ENCODE measurements around the gene ATXN7L1. TPM values are rescaled to one million over a fixed set of nuclear protein-coding genes. Genes with fewer than 3 reads are reported as not detected.

Gene ATXN7L1
- total and polyA plus RNA-seq, 5 donors from 2014 or later = 25.8 to 78.9 (median 26.8) TPM

GRCh38 chr7:105675934-105676371 lies 200.4 kb downstream of the ATXN7L1 start:
- H3K27me3 Mint-ChIP-seq = no peaks in the 10 kb centered on the region
- peak; percentile 61 to 69 for ATAC-seq (ENCODE audit: low read depth in 2 of 2)
- no peaks in the 10 kb centered on the region for H3K9me3 Mint-ChIP-seq
- H3K27me3 ChIP-seq (ENCODE audit: control insufficient read depth, insufficient read depth, low read length) = no peaks in the 10 kb centered on the region
- peak overlapping the region; percentile 20 to 99 (median 96) for H3K27ac Mint-ChIP-seq
- peaks cover 75% of the 10 kb centered on the region for H3K4me1 ChIP-seq (ENCODE audit: control insufficient read depth, insufficient read depth, low read length, poor library complexity, severe bottlenecking)
- peak overlapping the region; percentile 1 for H3K4me3 ChIP-seq (ENCODE audit: low read depth, low read length)
- peak overlapping the region; percentile 85 for H3K27ac ChIP-seq (ENCODE audit: insufficient read depth, low read length, poor library complexity, severe bottlenecking)
- no peaks in the 10 kb centered on the region for H3K36me3 ChIP-seq (ENCODE audit: control insufficient read depth, insufficient read depth, low read length)
- H3K4me3 Mint-ChIP-seq = peak overlapping the region; percentile 58 to 76 (median 68)
- peaks cover 3% of the 10 kb centered on the region for H3K36me3 Mint-ChIP-seq
- peak; percentile 25 to 71 (median 53) for DNase-seq
- peaks cover 49 to 90% (median 71%) of the 10 kb centered on the region in 4 donors for H3K4me1 Mint-ChIP-seq
- no peaks in the 10 kb centered on the region for H3K9me3 ChIP-seq (ENCODE audit: control insufficient read depth in 2 of 2, low read length in 2 of 2)

DNA sequence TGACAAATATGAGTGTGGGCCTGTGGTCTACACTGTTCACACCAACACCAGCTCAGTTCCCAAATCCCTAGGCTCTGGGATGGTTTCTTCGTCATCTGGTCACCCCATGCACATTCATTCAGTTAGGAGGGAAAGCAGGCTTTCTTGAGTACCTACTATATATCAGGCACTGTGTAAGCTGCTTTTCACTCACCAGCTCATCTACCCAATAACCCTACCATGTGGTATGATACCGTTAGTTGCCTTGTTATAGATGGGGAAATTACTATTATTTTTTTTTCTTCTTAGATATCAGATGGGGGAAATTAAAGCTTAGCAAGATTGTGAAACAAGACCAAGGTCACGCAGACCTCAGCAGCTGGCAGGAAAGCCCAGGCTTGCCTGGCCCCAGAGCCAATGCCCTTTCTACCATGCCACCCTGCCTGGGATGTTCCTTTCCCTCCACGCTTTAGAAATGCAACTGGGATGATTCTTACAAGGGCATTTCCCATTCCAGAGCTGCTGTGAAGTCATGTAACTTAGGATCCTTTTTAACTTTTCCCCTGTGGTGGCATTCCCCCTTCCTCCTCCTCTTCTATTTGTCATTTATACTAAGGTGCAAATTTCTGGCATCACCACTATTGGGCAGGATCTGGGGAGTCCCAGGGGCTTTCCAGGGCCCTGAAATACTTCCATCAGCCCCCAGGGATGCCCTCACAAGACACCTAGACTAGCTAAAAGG lies 202.0 kb downstream of the ATXN7L1 start:
- Mint-ChIP-seq H3K9me3 (no peaks in the 10 kb centered on the region), H3K36me3 (peaks cover 11% of the 10 kb centered on the region), H3K4me3 (peak overlapping the region; percentile 46 to 88 (median 68)), H3K4me1 (peaks cover 46 to 78% (median 69%) of the 10 kb centered on the region in 4 donors), H3K27ac (peak overlapping the region; percentile 93 to 99 (median 96)), H3K27me3 (no peaks in the 10 kb centered on the region)
- Histone ChIP-seq H3K27ac (ENCODE audit: insufficient read depth, low read length, poor library complexity, severe bottlenecking) (peak overlapping the region; percentile 85), H3K27me3 (ENCODE audit: control insufficient read depth, insufficient read depth, low read length) (no peaks in the 10 kb centered on the region), H3K9me3 (ENCODE audit: control insufficient read depth in 2 of 2, low read length in 2 of 2) (no peaks in the 10 kb centered on the region), H3K4me3 (ENCODE audit: low read depth, low read length) (peak overlapping the region; percentile 21), H3K36me3 (ENCODE audit: control insufficient read depth, insufficient read depth, low read length) (peaks cover 2% of the 10 kb centered on the region), H3K4me1 (ENCODE audit: control insufficient read depth, insufficient read depth, low read length, poor library complexity, severe bottlenecking) (peaks cover 66% of the 10 kb centered on the region)
- ATAC-seq (ENCODE audit: low read depth in 2 of 2) (no peak), DNase-seq (no peak)

DNA sequence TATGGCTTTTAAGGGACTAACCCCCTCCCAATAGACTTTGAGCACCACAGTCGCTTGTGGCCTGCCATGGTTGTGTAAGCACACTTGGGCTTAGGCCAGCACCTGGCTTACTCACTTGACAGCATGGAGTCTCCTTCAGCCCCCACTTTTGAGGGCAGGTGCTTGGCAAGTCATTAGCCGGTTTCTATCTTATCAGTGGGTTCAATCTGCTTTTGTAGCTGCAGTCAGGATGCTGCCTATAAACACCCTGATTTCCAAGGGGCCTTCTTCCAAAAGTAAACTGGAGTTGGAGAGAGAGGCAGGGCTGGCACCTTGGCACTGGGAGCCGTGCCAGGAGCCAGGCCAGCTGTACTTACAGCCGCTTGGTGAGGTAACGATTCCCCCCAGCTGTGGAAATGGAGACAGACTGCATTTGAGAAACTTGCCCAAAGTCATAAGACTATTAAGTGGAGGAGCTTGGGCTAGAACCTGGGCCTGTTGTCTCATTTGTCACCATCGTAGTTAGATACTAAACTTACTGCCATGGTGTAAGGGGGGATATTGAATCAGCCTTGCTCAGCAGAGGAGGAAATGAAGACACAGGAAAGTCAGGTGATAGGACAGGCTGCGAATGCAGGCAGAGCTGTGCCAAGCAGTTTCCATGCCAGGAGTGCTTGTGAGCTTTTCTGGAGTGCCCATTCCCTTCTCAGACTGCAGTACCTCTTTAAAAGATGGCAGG lies 202.9 kb downstream of the ATXN7L1 start:
- DNase-seq (peak in 1 of 3 donors; percentile 23), ATAC-seq (ENCODE audit: low read depth in 2 of 2) (no peak)
- H3K4me3 Mint-ChIP-seq = peak overlapping the region in 3 of 4 donors; percentile 46 to 76 (median 55)

DNA sequence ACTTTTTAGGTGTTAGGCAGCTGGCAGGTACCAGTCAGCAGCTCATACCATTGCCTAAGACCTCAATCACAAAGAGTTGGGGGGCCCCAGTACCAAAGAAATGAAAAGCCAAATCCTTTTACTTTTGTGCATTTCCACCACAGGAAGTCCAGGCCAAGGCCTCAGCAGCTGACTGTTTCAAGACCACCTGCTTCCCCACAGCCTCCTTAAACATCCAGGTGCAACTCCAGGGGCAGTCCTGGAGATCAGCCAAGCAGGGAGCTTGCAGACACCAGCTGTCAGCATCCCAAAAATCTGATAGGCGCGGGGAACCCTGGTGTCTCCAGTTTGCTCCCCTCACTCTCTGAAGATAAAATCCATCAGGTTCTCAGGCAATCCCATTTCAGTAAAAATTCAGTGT lies 203.6 kb downstream of the ATXN7L1 start:
- DNase-seq (no peak), ATAC-seq (ENCODE audit: low read depth in 2 of 2) (no peak)
- H3K9me3 ChIP-seq (ENCODE audit: control insufficient read depth in 2 of 2, low read length in 2 of 2) = no peaks in the 10 kb centered on the region
- H3K4me3 ChIP-seq (ENCODE audit: low read depth, low read length) = no peak overlapping the region
- H3K36me3 ChIP-seq (ENCODE audit: control insufficient read depth, insufficient read depth, low read length) = peaks cover 2% of the 10 kb centered on the region
- no peaks in the 10 kb centered on the region for H3K27me3 ChIP-seq (ENCODE audit: control insufficient read depth, insufficient read depth, low read length)
- peaks cover 50% of the 10 kb centered on the region for H3K4me1 ChIP-seq (ENCODE audit: control insufficient read depth, insufficient read depth, low read length, poor library complexity, severe bottlenecking)
- Mint-ChIP-seq H3K27me3 (no peaks in the 10 kb centered on the region), H3K27ac (peak overlapping the region; percentile 29 to 99 (median 96)), H3K4me1 (peaks cover 30 to 70% (median 55%) of the 10 kb centered on the region in 4 donors), H3K4me3 (no peak overlapping the region), H3K36me3 (peaks cover 13% of the 10 kb centered on the region), H3K9me3 (no peaks in the 10 kb centered on the region)
- no peak overlapping the region for H3K27ac ChIP-seq (ENCODE audit: insufficient read depth, low read length, poor library complexity, severe bottlenecking)

More for the DNA sequence above, 202.9 kb downstream of the ATXN7L1 start:
- Histone ChIP-seq H3K4me1 (ENCODE audit: control insufficient read depth, insufficient read depth, low read length, poor library complexity, severe bottlenecking) (peaks cover 58% of the 10 kb centered on the region), H3K36me3 (ENCODE audit: control insufficient read depth, insufficient read depth, low read length) (peaks cover 2% of the 10 kb centered on the region), H3K9me3 (ENCODE audit: control insufficient read depth in 2 of 2, low read length in 2 of 2) (no peaks in the 10 kb centered on the region), H3K27ac (ENCODE audit: insufficient read depth, low read length, poor library complexity, severe bottlenecking) (peak overlapping the region; percentile 85), H3K4me3 (ENCODE audit: low read depth, low read length) (peak overlapping the region; percentile 26), H3K27me3 (ENCODE audit: control insufficient read depth, insufficient read depth, low read length) (no peaks in the 10 kb centered on the region)
- H3K27ac Mint-ChIP-seq = peak overlapping the region; percentile 86 to 99 (median 96)
- peaks cover 38 to 73% (median 63%) of the 10 kb centered on the region in 4 donors for H3K4me1 Mint-ChIP-seq
- no peaks in the 10 kb centered on the region for H3K9me3 Mint-ChIP-seq
- H3K27me3 Mint-ChIP-seq = no peaks in the 10 kb centered on the region
- peaks cover 13% of the 10 kb centered on the region for H3K36me3 Mint-ChIP-seq

GRCh38 chr7:105666324-105666723 lies 210.1 kb downstream of the ATXN7L1 start:
- H3K27me3 Mint-ChIP-seq = no peaks in the 10 kb centered on the region
- no peak for ATAC-seq (ENCODE audit: low read depth in 2 of 2)
- H3K4me1 ChIP-seq (ENCODE audit: control insufficient read depth, insufficient read depth, low read length, poor library complexity, severe bottlenecking) = no peaks in the 10 kb centered on the region
- H3K9me3 ChIP-seq (ENCODE audit: control insufficient read depth in 2 of 2, low read length in 2 of 2) = no peaks in the 10 kb centered on the region
- no peak overlapping the region for H3K4me3 ChIP-seq (ENCODE audit: low read depth, low read length)
- H3K36me3 Mint-ChIP-seq = peaks cover 45% of the 10 kb centered on the region
- H3K4me3 Mint-ChIP-seq = no peak overlapping the region
- H3K27ac ChIP-seq (ENCODE audit: insufficient read depth, low read length, poor library complexity, severe bottlenecking) = no peak overlapping the region
- peaks cover 47% of the 10 kb centered on the region for H3K36me3 ChIP-seq (ENCODE audit: control insufficient read depth, insufficient read depth, low read length)
- no peaks in the 10 kb centered on the region for H3K9me3 Mint-ChIP-seq
- no peak for DNase-seq
- peak overlapping the region; percentile 51 to 76 (median 71) for H3K27ac Mint-ChIP-seq
- no peaks in the 10 kb centered on the region for H3K27me3 ChIP-seq (ENCODE audit: control insufficient read depth, insufficient read depth, low read length)
- peaks cover 3 to 31% (median 11%) of the 10 kb centered on the region in 4 donors for H3K4me1 Mint-ChIP-seq

- Histone ChIP-seq H3K4me1 (ENCODE audit: control insufficient read depth, insufficient read depth, low read length, poor library complexity, severe bottlenecking) (no peaks in the 10 kb centered on the region), H3K4me3 (ENCODE audit: low read depth, low read length) (no peak overlapping the region), H3K9me3 (ENCODE audit: control insufficient read depth in 2 of 2, low read length in 2 of 2) (no peaks in the 10 kb centered on the region), H3K27me3 (ENCODE audit: control insufficient read depth, insufficient read depth, low read length) (no peaks in the 10 kb centered on the region), H3K27ac (ENCODE audit: insufficient read depth, low read length, poor library complexity, severe bottlenecking) (no peak overlapping the region), H3K36me3 (ENCODE audit: control insufficient read depth, insufficient read depth, low read length) (peaks cover 54% of the 10 kb centered on the region)
- ATAC-seq (ENCODE audit: low read depth in 2 of 2) (no peak), DNase-seq (no peak)
- Mint-ChIP-seq H3K4me1 (peaks cover 3 to 34% (median 13%) of the 10 kb centered on the region in 4 donors), H3K4me3 (no peak overlapping the region), H3K27me3 (no peaks in the 10 kb centered on the region), H3K27ac (peak overlapping the region in 2 of 3 donors; percentile 31 to 76), H3K9me3 (no peaks in the 10 kb centered on the region), H3K36me3 (peaks cover 48% of the 10 kb centered on the region)
These were observed 210.7 kb downstream of the ATXN7L1 start for GRCh38 chr7:105665684-105666083.

- ATAC-seq (ENCODE audit: low read depth in 2 of 2) (no peak), DNase-seq (no peak)
- no peaks in the 10 kb centered on the region for H3K9me3 Mint-ChIP-seq
- H3K27ac ChIP-seq (ENCODE audit: insufficient read depth, low read length, poor library complexity, severe bottlenecking) = no peak overlapping the region
- H3K9me3 ChIP-seq (ENCODE audit: control insufficient read depth in 2 of 2, low read length in 2 of 2) = no peaks in the 10 kb centered on the region
- H3K4me3 Mint-ChIP-seq = no peak overlapping the region
- peaks cover 46% of the 10 kb centered on the region for H3K36me3 Mint-ChIP-seq
- peak overlapping the region in 2 of 3 donors; percentile 76 to 79 for H3K27ac Mint-ChIP-seq
- peaks cover 3 to 37% (median 15%) of the 10 kb centered on the region in 4 donors for H3K4me1 Mint-ChIP-seq
- H3K27me3 ChIP-seq (ENCODE audit: control insufficient read depth, insufficient read depth, low read length) = no peaks in the 10 kb centered on the region
- no peaks in the 10 kb centered on the region for H3K4me1 ChIP-seq (ENCODE audit: control insufficient read depth, insufficient read depth, low read length, poor library complexity, severe bottlenecking)
- H3K27me3 Mint-ChIP-seq = no peaks in the 10 kb centered on the region
- H3K4me3 ChIP-seq (ENCODE audit: low read depth, low read length) = no peak overlapping the region
- H3K36me3 ChIP-seq (ENCODE audit: control insufficient read depth, insufficient read depth, low read length) = peaks cover 56% of the 10 kb centered on the region
These were observed 211.4 kb downstream of the ATXN7L1 start for GRCh38 chr7:105664816-105665525.

All from CD4-positive, CD25-positive, alpha-beta regulatory T cell (primary cell).